HEK293T (cell line): ENCODE data around the gene MTA3.

Source experiments
- TARDBP ChIP-seq: fragments of 450-650 bp; IDR thresholded peaks from 2 replicates; pipeline ENCODE4 v1.6.1; 2016
- ZNF384 ChIP-seq: fragments of 450-650 bp; IDR thresholded peaks from 2 replicates; pipeline ENCODE4 v1.6.1; 2016

DNA sequence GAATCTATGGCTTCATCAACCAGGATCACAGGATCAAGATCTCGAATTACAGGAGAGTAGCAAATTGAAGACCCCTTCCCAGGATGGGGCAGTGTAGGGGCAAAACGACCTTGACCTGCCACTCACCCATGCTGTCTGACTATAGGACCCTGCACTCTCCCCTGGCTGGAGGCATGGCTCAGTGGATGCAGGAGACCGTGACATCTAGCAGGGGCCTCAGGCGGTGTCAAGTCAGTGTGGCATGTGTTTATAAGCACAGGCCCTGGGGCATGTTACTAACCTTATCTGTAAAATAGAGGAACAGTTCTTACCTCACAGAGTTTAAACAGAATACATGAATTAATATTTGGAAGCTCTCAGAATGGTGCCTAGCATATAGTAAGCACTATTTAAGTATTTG lies 220.4 kb downstream of the MTA3 start:
- TF ChIP-seq TARDBP = no peak
- no peak for TF ChIP-seq ZNF384
